Measurements from ENCODE around the gene ANKRD13D. TPM values are rescaled to one million over a fixed set of nuclear protein-coding genes. Genes with fewer than 3 reads are reported as not detected.

Gene ANKRD13D
- total and polyA plus RNA-seq, 8 donors, result 18.5 to 96.4 (median 36.8) TPM

DNA sequence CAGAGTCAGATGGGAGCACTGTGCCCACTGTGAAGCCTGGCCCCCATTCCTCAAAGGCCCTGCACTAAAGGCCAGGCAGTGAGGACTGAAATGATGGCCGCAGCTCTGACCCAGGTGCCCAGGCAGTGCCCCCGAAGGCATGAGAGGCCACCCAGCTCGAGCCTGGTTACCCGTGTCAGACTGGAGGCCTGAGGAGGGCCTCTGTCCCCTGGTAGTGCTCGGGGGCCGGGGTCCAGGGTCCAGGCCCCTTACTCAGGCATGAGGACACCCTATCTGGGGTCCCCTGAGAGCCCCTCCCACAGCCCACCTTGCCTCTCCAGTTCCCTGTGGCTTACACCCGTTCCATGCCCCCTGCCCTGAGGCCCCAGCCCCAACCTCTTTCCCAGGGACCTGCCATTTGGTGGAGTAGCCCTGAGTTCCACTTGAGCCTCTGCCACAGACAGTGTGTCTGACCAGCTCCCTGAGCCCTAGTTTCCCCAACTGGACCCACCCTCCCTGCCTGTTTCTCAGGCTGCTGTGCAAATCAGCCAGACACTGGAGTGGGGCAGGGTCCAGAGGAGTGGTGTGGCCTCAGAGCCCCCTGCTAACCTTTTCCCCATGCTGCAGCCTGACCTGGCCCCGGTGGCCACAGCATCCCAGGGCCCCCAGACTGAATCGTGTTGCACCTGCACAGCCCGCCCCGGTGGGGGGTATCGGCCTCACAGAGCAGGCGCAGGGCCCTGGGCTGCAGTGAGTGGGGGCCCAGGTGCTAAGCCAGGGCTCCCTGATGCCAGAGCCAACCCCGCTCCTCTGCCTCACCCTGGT, 10.8 kb upstream of the ANKRD13D start:
- WGBS, 5 donors, result 81 to 90% (median 86%) methylated on average over 9 to 14 of the region's 14 CpGs
- no peaks in the 10 kb centered on the region for H3K9me3 ChIP-seq

DNA sequence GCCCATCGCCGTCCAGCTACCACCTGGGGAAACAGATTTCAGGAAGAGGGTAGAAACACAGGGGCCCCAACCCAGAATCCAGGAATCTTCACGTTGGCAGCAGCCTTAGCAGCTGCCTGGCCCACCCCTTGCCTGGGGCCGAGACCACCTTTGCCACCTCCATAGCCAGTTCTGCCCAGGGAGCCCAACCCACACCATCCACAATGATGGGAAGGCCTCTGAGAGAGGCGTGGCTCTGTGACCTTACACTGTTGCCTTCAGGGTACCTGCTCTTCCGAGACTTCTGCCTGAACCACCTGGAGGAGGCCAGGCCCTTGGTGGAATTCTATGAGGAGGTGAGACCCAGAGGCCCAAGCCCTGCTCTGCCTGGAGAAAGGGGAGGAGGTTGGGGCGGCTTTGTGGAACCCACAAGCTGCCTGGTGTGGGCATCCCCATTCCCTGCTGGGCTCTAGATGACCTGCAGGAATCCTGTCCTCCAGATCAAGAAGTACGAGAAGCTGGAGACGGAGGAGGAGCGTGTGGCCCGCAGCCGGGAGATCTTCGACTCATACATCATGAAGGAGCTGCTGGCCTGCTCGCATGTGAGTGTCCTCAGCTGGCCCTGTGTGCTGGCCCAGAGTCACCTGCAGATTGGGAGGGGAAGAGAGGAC, 10.0 kb upstream of the ANKRD13D start:
- 82 to 91% (median 85%) methylated on average over 10 to 14 of the region's 14 CpGs for WGBS, 5 donors

More for the DNA sequence above, 10.8 kb upstream of the ANKRD13D start:
- no peak for DNase-seq
- Histone ChIP-seq H3K27me3 (no peaks in the 10 kb centered on the region), H3K36me3 (peaks cover 46 to 69% (median 53%) of the 10 kb centered on the region in 4 donors), H3K4me1 (peaks cover 56 to 99% (median 72%) of the 10 kb centered on the region in 4 donors), H3K4me3 (peak overlapping the region in 3 of 4 donors; percentile 28 to 38 (median 28)), H3K27ac (peak overlapping the region; percentile 87 to 95 (median 92))
- intact Hi-C loops (cut with DNase I; ENCODE audit: low total_unique reads), result no loop called here
- TF ChIP-seq POLR2A (IDR thresholded peaks at IDR 0.05) (no peak), EP300 (IDR thresholded peaks at IDR 0.05) (no peak), POLR2AphosphoS5 (IDR thresholded peaks at IDR 0.05) (no peak)
- TF ChIP-seq, protein P1, sequence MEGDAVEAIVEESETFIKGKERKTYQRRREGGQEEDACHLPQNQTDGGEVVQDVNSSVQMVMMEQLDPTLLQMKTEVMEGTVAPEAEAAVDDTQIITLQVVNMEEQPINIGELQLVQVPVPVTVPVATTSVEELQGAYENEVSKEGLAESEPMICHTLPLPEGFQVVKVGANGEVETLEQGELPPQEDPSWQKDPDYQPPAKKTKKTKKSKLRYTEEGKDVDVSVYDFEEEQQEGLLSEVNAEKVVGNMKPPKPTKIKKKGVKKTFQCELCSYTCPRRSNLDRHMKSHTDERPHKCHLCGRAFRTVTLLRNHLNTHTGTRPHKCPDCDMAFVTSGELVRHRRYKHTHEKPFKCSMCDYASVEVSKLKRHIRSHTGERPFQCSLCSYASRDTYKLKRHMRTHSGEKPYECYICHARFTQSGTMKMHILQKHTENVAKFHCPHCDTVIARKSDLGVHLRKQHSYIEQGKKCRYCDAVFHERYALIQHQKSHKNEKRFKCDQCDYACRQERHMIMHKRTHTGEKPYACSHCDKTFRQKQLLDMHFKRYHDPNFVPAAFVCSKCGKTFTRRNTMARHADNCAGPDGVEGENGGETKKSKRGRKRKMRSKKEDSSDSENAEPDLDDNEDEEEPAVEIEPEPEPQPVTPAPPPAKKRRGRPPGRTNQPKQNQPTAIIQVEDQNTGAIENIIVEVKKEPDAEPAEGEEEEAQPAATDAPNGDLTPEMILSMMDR (IDR thresholded peaks at IDR 0.05), result no peak

DNA sequence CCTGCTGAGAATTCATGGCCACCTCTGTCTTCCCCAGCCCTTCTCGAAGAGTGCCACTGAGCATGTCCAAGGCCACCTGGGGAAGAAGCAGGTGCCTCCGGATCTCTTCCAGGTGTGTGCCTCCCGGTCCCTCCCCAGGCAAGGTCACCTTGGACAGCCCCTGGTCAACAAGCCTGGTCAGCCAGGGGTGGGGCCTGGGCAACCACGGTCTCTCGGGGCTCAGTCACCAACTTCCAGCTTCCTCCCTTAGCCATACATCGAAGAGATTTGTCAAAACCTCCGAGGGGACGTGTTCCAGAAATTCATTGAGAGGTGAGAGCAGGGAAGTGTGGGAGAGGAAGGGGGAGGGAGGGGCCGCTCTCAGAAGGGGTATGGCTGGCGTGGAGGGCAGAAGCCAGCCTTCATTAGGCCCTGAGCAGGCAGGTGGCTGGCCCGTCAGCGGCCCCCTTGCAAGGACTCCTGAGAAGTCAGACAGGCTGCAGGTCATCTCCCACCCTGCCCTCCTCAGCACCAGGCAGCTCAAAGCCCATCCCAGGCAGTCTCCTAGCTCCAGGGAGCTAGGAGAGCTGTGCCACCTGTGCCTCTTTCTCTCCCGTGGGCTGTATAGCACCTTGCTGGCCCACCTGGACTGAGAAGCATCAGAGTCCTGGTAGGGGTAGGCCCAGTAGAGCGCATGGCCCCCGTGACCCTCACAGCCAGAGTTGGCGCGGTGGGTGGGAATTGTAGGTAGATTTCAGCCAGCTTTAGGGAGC, 9.3 kb upstream of the ANKRD13D start:
- 70 to 82% (median 77%) methylated on average over 14 to 17 of the region's 17 CpGs for WGBS, 5 donors
- no peaks in the 10 kb centered on the region for H3K27me3 ChIP-seq
- intact Hi-C loops (cut with DNase I; ENCODE audit: low total_unique reads), result no loop called here
- no peak overlapping the region for H3K4me3 ChIP-seq
- H3K36me3 ChIP-seq, result peaks cover 60 to 80% (median 67%) of the 10 kb centered on the region in 4 donors
- DNase-seq, result no peak
- peak overlapping the region in 4 of 5 donors; percentile 25 to 95 (median 91) for H3K27ac ChIP-seq
- no peak for TF ChIP-seq POLR2A (IDR thresholded peaks at IDR 0.05)
- no peak for TF ChIP-seq EP300 (IDR thresholded peaks at IDR 0.05)
- TF ChIP-seq, protein P1 (IDR thresholded peaks at IDR 0.05), result no peak
- no peak for TF ChIP-seq POLR2AphosphoS5 (IDR thresholded peaks at IDR 0.05)
- peaks cover 43 to 88% (median 58%) of the 10 kb centered on the region in 4 donors for H3K4me1 ChIP-seq
- no peaks in the 10 kb centered on the region for H3K9me3 ChIP-seq

More for the DNA sequence above, 10.0 kb upstream of the ANKRD13D start:
- no peak for DNase-seq
- H3K4me3 ChIP-seq, result peak overlapping the region in 1 of 4 donors; percentile 38
- TF ChIP-seq POLR2AphosphoS5 (IDR thresholded peaks at IDR 0.05) (no peak), POLR2A (IDR thresholded peaks at IDR 0.05) (no peak), EP300 (IDR thresholded peaks at IDR 0.05) (no peak)
- TF ChIP-seq, protein P1 (IDR thresholded peaks at IDR 0.05), result no peak
- peaks cover 53 to 77% (median 60%) of the 10 kb centered on the region in 4 donors for H3K36me3 ChIP-seq
- intact Hi-C loops (cut with DNase I; ENCODE audit: low total_unique reads), result no loop called here
- peak overlapping the region; percentile 87 to 95 (median 92) for H3K27ac ChIP-seq
- peaks cover 49 to 92% (median 65%) of the 10 kb centered on the region in 4 donors for H3K4me1 ChIP-seq
- H3K27me3 ChIP-seq, result no peaks in the 10 kb centered on the region
- no peaks in the 10 kb centered on the region for H3K9me3 ChIP-seq

DNA sequence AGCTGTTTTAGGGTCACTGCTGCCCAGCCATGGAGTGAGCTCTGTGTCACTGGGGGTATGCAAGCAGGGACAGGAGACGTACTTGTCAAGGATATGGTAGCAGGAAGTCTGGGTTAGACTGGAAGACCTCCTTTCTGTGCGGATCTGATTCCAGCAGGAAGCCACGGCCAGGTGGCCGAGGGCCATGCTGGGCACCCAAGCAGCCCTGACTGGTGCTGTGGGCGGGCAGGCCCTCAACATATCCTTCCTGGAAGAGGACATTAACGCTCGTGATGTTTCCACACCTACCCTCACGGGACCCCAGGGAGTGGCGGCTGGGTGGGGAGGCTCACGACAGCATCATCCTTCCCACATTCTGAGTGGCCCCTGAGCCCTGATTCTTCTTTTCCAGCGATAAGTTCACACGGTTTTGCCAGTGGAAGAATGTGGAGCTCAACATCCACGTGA, 8.7 kb upstream of the ANKRD13D start:
- Histone ChIP-seq H3K27me3 (no peaks in the 10 kb centered on the region), H3K27ac (peak overlapping the region in 4 of 5 donors; percentile 25 to 95 (median 91)), H3K4me3 (no peak overlapping the region)

More for the DNA sequence above, 8.7 kb upstream of the ANKRD13D start:
- intact Hi-C loops (cut with DNase I; ENCODE audit: low total_unique reads), result no loop called here
- WGBS, 5 donors, result 74 to 86% (median 82%) methylated on average over 13 of the region's 13 CpGs
- H3K4me1 ChIP-seq, result peaks cover 38 to 88% (median 54%) of the 10 kb centered on the region in 4 donors
- TF ChIP-seq, protein P1 (IDR thresholded peaks at IDR 0.05), result no peak
- no peak for TF ChIP-seq POLR2AphosphoS5 (IDR thresholded peaks at IDR 0.05)
- no peak for TF ChIP-seq EP300 (IDR thresholded peaks at IDR 0.05)
- no peak for TF ChIP-seq POLR2A (IDR thresholded peaks at IDR 0.05)
- no peaks in the 10 kb centered on the region for H3K9me3 ChIP-seq
- peaks cover 66 to 80% (median 71%) of the 10 kb centered on the region in 4 donors for H3K36me3 ChIP-seq
- no peak for DNase-seq
